ENCODE data around the gene KLHDC8A.
"Not testable (repeated sequence)": the region's sequence is repeated elsewhere in the genome, so short reads cannot be mapped to it uniquely, and the experiment has no call there.

KLHDC8A gene

DNA sequence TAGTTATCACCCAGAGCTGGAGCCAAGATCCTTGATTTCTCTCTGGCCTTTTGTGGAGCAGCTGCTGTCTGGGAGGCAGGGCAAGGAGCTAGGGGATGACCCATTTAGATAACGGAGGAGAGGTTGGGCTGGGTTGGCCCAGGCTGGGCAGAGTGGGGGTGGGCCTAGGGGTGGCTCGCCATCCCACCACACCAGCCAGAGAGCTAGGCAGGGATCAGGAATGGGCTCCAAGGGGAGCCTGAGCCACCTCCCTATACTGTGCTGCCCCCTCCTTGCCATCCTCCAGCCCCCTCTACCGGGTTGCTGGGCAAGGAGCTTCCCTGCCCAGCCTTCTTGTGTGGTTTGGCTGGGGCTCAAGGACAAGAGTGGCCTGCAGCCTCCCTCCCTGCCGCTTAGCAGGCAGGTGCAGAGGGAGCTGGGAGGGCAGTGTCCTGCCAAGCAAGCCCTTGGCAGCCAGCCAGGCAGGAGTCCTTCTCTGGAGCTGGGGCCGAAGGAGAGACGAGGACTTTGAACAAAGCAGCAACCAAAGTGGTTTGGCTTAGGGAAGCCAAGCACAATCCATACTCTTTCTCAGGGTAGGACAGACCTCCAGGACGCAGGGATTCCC is 39.3 kb downstream of the KLHDC8A start:
- DNase-seq = no peak

DNA sequence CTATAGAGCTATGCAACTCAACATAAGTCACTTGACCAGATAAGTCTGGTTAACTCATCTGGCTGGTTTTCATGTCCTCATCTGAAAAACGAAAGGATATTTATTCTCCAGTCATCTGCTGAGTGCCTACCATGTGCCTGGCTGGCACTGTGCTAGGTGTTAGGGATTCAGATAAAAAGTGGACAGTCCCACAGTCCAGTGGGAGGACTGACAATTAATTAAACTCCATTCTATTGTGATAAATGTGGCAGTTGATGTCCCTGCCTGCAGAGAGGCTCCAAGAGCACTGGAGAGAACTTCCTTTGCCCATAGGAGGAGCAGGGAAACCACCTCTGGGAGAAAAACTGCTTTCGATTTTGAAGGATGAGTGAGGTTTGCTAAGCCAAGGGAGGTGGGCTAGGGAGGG is 40.6 kb downstream of the KLHDC8A start:
- DNase-seq = no peak

DNA sequence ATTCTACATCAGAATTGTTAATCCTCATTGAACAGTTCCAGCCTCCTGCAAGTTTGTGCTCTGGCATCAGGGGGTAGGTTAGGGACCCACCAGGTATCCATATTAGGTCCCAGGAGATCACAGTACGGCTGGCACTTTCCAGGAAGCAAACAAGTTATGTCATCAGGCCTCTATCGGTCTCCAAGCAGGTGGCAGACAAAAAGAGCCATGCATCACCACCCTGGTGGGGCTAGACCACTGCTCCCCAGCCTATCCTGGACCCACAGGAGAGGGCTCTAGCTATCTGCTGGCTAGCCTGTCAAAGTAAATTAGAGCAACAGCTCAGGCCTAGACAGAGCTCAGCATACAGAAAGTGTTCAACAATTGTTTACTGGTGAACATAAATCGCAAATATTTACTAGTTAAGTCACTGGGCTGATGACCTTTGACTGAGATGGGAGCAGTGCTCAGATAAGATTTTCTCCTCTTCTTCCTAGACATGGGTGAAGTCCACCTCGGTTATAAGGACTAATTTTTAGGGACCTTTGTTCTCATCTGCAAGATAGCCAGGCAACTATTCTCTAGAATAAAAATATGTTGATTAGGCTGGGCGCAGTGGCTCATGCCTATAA is 41.6 kb downstream of the KLHDC8A start:
- DNase-seq = no peak

DNA sequence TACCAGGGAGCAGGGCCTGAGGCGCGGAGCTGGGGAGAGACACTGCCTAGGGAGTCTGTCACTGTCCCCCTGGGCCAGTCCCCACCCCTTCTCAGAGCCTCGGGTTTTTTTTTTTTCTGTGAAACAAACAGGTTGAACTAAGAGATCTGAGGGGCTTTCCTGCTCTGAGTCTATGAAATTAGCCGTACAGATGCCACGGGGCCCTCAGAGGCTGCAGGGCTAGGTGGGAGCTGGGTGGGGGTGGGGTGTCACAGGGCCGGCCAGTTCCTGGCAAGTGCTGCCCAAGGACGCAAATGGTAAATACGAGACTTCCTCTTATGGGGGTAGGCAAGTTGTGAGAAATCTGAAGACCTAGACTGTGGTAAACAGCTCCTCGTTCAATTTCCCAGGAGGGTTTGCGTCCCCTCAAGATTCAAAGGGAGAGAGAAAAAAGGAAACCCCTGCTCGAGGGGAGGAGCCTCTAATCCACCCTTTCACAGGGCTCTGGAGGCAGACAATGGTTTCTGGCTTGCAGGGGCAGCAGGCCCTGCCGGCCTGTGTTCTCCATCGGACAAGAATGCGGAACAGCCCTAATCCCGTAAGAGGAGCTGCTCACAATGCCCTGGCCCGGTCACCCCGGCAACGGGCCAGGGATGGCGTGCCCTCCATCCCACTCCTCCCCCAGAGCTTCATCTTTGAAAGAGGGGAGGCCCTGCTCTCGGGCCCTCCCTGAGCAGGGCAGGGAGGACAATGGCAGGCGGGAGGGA is 43.0 kb downstream of the KLHDC8A start:
- DNase-seq = peak; percentile 73

DNA sequence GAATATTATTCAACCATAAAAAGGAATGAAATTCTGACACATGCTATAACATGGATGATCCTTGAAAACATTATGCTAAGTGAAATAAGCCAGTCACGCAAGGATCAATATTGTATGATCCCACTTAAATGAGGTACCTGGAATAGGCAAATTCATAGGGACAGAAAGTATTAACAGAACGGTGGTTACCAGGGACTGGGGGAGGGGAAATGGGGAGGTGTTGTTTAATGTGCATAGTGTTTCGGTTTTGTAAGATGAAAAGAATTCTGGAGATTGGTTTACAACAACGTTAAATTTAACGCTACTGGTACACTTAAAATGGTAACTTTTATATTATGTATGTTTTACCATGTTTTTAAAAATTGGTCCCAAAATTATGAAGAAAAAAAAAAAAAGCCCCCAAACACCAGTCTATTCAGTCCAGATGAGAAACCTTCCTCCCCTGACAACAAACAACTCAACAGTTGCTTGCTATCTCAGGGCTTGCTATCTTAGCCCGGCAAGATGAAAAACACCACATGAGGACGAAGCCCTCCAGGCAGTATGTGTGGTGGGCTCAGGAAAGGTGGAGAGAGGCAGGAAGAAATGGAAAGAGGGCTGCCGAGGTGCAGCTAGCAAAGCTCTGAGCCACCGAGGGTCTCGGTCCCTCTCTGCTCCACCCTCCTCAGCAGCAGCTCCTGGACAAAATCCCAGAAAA is 43.7 kb downstream of the KLHDC8A start:
- DNase-seq = no peak

DNA sequence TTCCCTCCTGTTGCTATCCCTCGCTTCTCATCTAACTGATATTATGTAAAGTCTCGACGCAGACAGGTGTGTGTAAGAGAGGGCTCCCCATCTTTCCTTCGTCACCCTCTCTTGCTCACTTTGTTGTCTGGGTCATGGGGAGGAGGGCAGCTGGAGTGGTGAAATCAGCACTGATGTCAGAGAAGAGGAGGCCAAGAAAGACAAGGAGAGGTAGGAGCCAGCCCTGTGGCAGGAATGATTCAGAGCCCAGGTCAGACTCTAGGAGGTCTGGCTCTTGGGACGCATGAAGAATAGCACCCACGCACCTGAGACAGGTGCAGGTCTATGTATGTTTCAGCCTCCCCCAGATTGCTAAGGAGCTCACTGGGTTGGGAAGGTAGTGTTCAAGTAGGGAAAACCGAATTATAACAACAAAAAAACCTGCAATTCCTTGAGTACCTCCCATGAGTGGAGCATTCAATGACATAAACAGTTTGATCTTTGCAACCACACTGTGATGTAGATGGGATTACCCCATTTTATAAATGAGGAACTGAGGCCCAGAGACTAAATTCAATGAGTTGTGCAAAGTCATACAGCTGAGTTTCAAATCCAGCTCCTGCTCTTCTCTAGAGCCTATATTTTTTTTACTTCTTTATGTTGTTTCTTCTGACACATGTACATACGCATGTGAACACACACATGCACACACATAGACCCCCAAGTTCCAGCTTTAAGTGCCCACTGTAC is 45.6 kb downstream of the KLHDC8A start:
- no peak for DNase-seq

DNA sequence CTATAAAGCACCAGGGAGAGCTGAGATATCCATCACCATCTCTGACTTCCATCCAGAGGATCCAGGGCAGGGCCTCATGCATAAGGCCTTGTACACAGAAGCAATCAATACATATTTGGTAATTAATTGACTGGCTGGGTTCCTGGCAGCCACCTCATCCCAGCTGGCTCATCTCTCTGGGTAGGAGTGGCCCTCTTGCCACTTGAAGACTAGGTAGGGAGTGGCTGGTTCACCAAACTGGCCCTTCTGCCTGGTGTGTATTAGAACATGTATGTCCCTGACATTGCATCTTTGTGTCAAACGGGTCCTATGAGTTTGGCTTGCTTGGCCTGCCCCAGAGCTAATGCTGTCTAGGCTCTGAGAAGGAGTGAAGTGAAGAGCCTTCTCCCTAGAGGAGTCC is 47.0 kb downstream of the KLHDC8A start:
- no peak for DNase-seq

DNA sequence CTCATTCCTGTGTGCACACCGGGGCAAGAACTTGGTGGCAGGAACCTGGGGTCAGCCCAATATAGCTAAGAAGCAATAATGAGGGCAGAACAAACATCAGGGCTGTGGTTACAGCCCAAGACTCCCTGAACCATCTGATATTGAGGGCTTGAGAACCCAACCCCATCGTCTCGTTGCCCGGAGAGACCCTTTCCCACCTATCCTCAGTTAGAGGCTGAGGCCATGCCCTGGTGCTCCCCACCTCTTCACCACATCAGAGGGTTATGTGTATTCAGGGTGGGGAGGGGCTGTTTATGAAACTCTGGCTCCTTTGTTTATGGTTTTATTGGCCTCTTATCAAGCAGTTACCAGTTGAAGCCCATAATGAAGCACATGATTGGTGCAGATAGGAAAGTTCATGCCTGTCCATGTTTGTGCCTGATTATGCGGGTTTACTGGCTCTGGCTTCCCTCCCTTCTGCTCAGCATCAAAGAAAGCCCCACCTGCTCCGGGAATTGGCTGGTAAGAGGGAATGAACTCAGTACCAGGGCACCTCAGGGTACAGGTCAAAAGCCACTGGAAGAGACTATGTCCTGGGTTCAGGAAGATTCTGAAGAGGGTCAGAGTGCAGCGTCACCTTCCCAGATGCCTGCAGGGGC is 49.7 kb downstream of the KLHDC8A start:
- no peak for DNase-seq

DNA sequence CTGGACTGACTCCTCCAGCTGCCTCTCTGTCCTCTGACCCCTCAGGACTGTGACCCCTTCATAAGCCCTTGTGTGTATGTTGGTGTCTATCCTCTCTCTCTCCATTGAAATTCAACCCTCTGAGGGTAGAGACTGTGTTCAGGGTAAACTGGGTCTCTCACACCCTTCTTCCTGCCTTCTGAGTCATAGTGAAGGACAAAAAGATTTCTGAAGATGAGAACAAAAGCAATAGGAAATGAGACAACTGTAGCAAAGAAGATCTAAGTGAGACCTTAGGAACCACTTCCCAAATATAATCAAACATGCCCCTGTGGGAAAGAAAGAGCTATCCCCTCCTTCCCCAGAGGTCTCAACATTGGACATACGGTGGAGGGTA is 52.0 kb downstream of the KLHDC8A start:
- no peak for DNase-seq

DNA sequence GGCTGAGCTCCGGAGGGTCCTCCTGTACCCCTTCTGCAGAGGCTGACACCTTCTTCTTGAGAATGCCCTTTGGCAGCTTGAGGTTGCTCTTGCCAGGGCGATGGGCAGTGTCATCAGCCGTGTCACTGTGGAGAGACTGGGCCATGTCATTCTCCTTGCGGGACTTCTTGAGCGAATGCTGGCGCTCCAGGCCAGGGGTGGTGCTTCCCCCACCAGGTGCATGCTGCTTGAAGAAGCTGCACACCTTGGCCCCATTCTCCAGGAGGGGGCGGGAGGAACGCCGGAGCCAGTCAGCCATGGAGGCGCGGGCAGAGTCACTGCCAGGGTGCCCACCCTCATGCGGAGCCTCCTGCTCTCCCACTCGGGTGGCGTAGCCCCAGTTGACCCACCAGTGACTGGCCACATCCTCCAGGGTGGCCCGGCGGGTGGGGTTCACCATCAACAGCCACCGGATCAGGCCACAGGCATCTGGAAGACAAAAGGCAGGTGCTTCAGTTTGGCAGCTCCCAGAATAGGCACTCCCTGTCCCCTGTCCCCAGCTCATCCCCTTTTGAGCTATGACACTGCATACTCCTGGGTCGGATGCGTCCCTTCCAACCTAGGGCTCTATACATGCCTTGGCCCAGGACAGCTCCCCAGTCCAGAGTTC is 52.6 kb downstream of the KLHDC8A start:
- no peak for DNase-seq

DNA sequence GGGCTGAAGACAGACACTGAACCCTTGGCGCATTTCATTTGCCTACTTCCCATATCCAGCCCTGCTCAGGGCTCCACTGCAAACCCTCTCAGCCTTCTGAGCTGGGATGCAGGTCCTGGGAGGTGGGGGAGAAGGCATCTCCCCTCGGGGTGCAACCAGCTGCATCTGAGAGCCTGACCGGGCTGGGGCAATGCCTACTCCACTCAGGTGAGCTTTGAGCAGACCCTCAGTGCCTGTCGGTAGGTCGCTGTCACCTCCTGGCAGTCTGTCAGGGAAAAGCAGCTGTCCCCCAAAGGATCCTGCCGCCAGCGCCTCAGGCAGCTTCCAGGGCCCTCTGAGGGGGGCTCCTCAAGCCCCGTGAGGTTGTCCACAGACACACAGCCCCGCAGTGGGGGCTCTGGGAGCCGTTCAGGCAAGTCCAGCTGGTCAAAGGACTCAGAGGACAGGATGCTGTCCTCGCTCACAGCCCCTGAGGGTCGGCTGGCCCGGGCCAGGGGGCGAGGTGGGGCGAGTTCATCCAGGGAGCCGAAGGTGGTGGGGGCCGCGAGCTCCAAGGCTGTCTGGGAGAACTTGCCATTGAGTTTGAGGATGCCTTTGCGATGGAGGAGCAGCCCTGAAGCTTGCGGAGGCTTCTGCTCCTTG is 53.4 kb downstream of the KLHDC8A start:
- DNase-seq = no peak

DNA sequence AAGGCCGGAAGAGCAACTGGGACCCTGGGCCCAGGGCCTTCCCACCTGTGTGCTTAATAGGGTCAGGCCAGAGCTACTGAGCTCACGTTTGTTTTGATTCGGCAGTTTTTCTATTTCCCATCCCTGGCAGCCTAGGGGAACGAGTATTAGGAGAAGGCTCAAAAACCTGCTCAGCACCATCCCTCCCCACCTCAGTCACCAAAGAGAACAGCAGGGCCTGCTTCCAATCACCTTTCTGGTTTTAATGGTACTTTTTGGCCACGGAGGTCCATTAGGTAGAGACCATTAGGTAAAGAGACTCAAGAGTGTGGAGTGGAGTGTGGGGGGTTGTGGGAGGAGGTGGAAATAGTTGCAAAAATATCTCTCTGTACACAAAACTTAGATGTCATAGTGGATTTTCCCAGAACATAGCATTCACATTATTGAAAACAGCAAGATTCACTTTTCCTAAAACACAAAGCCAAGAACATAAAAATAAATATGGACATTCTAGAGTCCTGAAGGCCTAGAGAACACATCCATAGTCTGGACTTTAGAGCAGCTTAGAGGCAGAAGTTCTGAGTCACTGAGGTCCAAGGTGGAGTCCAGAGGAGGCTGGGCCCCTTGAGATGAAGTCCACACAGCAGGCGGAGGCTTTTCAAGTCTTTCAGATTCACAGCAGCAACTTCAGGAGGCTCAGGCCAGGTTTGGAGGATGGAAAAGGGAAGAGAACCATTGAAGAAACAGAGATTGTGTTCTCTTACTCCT is 54.7 kb downstream of the KLHDC8A start:
- peak; percentile 45 for DNase-seq

DNA sequence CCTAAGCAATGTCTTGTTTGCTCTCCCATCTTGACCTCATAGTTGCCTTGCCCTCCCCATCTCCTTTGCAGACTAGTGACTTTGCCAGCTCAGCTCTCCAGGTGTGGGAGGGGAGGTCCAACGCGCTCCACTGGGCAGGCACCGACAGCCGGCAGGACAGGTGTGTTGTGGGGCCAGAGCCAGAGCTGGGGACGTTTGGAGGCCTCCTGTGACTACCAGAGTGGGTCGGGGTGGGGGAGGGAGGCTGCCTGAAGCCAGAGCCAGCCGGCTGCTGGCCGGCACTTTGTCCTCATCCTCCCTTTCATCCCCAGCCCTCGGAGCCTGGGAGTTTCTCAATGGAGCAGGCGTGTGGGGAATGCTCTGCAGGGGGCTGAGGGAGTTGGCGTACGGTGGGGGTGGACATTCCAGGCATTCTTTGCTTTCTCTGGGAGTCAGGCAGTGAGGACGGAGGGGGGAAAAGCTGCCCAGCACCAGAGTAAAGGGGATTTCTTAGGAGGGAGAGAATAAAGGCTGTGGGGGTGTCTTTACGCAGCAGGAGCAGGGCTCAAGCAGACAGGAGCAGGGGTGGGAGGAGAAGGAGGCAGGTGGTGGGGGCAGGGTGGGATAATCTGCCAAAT is 55.4 kb downstream of the KLHDC8A start:
- DNase-seq = peak; percentile 99

DNA sequence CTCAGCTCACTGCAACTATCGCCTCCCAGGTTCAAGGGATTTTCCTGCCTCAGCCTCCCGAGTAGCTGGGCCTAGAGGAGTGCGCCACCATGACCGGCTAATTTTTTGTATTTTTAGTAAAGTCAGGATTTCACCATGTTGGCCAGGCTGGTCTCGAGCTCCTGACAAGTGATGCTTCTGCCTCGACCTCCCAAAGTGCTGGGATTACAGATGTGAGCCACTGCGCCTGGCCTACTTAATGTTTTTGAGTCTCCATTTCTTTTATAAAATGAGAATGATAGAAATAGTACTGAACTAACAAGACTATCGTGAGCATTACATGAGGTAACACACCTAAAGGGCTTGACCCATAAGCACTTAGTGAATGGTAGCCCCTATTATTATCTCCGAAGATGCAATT is 56.6 kb downstream of the KLHDC8A start:
- no peak for DNase-seq

DNA sequence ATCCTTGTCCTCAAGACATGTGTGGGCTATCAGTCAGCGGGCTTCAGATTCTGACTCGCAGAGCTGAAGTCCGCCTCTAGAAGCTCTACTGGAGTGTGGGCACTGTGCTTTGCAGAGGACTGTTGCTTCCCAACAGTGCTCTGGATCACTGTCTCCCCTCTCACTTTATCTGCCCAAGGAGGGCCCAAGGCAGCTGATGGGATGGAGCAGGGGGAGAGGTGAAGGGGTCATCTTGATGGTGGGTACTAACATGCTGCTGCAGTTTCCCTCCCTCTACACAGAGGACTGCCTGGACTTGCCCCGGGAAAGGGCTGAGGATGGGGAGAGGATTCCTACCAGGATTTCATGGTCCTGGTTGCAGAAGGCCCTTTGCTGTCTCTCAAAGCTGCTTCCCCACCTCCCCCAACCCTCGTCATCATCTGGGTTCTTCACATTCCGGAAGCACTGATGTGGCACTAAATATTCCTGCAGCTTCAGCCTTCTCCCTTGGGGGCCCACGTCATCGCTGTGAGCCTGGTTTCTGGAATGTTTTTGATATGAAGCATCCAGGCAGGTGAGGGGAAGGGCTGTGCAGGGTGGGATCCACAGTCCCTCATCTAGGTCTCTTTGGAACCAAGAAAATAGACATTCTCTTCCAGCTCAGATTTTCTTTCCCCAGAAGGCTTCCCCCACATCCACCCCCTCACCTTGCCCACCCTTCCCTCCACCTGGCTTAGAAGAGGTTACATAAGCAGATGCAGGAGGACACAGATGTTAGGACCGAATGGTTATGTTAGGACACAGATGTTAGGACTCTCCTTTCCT is 58.3 kb downstream of the KLHDC8A start:
- DNase-seq = peak; percentile 100

DNA sequence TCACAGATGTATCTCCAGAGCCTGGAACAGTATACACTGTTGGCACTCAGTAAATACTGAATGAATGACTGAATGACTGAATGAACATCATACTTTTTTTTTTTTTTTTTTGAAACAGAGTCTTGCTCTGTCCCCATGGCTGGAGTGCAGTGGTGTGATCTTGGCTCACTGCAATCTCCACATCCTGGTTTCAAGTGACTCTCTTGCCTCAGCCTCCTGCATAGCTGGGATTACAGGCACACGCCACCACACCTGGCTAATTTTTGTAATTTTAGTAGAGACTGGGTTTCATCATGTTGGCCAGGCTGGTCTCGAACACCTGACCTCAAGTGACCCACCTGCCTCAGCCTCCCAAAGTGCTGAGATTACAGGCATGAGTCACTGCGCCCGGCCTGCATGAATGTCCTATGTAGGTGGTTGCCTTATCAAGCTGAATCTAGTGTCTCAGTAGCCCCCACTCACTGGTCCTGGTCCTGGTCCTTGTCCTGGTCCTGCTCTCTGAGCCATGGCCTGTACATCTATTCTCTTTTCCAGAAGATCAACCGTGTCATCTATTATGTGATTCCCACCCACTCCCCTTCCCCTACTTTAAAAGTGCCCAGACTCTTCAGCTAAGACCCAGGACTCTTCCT is 59.1 kb downstream of the KLHDC8A start:
- not testable (repeated sequence) for DNase-seq

DNA sequence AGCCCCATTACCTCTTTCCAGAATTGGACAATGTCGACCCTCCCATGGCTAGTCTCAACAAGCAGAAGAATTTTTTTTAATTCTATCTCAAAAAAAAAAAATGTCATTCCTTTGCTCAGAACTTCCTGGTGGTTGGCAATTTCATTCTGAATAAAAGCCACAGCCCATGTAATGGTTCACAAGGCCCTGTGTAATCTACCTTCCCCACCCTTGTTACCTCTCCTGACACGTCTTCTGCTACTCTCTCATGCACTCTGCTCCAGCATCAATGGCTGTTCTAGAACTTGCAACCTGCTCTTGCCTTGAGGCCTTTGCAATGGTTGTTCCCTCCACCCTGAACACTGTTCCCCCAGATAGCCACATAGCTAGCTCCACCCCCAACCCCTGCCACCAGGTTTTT is 60.6 kb downstream of the KLHDC8A start:
- DNase-seq = no peak

DNA sequence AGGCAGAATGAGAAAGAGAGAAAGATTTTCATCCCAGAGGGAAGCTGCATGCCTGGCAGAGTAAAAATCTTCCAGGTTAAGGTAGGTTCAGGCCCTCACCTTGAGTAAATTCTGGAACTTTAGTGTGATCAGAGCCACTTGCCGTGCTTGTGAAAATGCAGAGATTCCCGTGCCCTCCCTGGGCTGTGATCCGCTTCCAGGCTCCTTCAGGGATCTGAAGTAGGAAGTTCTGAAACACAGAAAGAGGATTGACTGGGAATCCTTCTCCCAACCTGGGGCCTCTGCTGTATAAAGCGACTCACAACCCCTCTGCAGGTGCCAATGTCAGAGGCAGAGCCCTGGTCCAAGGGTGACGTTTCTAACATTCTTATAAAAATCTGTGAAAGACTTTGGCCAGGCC is 61.8 kb downstream of the KLHDC8A start:
- no peak for DNase-seq

Data from fibroblast of skin of right quadriceps (primary cell).